HEK293 (cell line): Measurements from ENCODE around the gene CD276.

Experiments used
- CTCF ChIA-PET: fragments of 350-600 bp; formaldehyde crosslinking; extraction: SDS; loops from one replicate; lab custom pipeline; 2021; ENCODE audit warnings: antibody characterized with exemption; lab: Yijun Ruan, JAX
- POLR2A ChIA-PET: fragments of 300-600 bp; formaldehyde crosslinking; extraction: SDS; loops from one replicate; lab custom pipeline; 2020; ENCODE audit warnings: antibody characterized with exemption, inconsistent platforms; lab: Yijun Ruan, JAX
- H3K27ac ChIP-seq: fragments of 200-500 bp; sonication (Bioruptor generic); 2 replicates; pipeline ENCODE4 v1.5.1; 2014; ENCODE audit warnings: low read depth, low read length, control low read depth, inconsistent platforms; ENCODE audit errors: extremely low read depth
- H3K36me3 ChIP-seq, 2 experiments: fragments of 200-500 bp in 1 of 2; sonication (Bioruptor generic) in 1 of 2; 1 replicate in 1 of 2; 2 replicates in 1 of 2; pipeline ENCODE4 v1.5.1; 2014 to 2017; ENCODE audit warnings: inconsistent platforms in 2 of 2, low read length in 2 of 2; ENCODE audit not compliant: control insufficient read depth in 2 of 2, insufficient read depth in 1 of 2
- H3K4me1 ChIP-seq: fragments of 200-500 bp; sonication (Bioruptor generic); 2 replicates; pipeline ENCODE4 v1.5.1; 2014; ENCODE audit warnings: mild to moderate bottlenecking, low read length, inconsistent platforms; ENCODE audit not compliant: control insufficient read depth, insufficient read depth
- H3K4me3 ChIP-seq: 2 replicates; pipeline ENCODE4 v1.5.1; 2011; ENCODE audit warnings: low read depth, mild to moderate bottlenecking, control low read depth, low read length, moderate library complexity
- H3K9me3 ChIP-seq: fragments of 200-500 bp; sonication (Bioruptor generic); 2 replicates; pipeline ENCODE4 v1.5.1; 2014; ENCODE audit warnings: low read depth, low read length, inconsistent platforms; ENCODE audit not compliant: control insufficient read depth, insufficient read depth
- GLIS1 ChIP-seq: fragments of 450-650 bp; formaldehyde crosslinking; IDR thresholded peaks from 2 replicates; pipeline ENCODE4 v1.5.1; 2016; ENCODE audit warnings: missing biosample characterization, missing genetic modification characterization
- KLF7 ChIP-seq: fragments of 450-650 bp; formaldehyde crosslinking; IDR thresholded peaks from 2 replicates; pipeline ENCODE4 v1.5.1; 2016; ENCODE audit warnings: missing biosample characterization, missing genetic modification characterization, borderline replicate concordance
- PRDM4 ChIP-seq: fragments of 450-650 bp; formaldehyde crosslinking; IDR thresholded peaks from 2 replicates; pipeline ENCODE4 v1.5.1; 2017; ENCODE audit warnings: missing biosample characterization, missing genetic modification characterization
- SCRT1 ChIP-seq: fragments of 450-650 bp; formaldehyde crosslinking; IDR thresholded peaks from 2 replicates; pipeline ENCODE4 v1.5.1; 2016; ENCODE audit warnings: missing biosample characterization, missing genetic modification characterization, borderline replicate concordance
- SP2 ChIP-seq: fragments of 450-650 bp; formaldehyde crosslinking; IDR thresholded peaks from 2 replicates; pipeline ENCODE4 v1.5.1; 2016; ENCODE audit warnings: missing biosample characterization, missing genetic modification characterization
- SP7 ChIP-seq: fragments of 450-650 bp; formaldehyde crosslinking; IDR thresholded peaks from 2 replicates; pipeline ENCODE4 v1.5.1; 2016; ENCODE audit warnings: missing biosample characterization, missing genetic modification characterization
- ZBTB17 ChIP-seq: fragments of 450-650 bp; formaldehyde crosslinking; IDR thresholded peaks from 2 replicates; pipeline ENCODE4 v1.5.1; 2016; ENCODE audit warnings: missing biosample characterization, missing genetic modification characterization
- ZBTB20 ChIP-seq: fragments of 450-650 bp; formaldehyde crosslinking; IDR thresholded peaks from 2 replicates; pipeline ENCODE4 v1.5.1; 2016; ENCODE audit warnings: missing biosample characterization, missing genetic modification characterization
- ZNF10 ChIP-seq: fragments of 450-650 bp; formaldehyde crosslinking; IDR thresholded peaks from 2 replicates; pipeline ENCODE4 v1.5.1; 2017; ENCODE audit warnings: missing biosample characterization, missing genetic modification characterization
- ZNF157 ChIP-seq: fragments of 450-650 bp; formaldehyde crosslinking; IDR thresholded peaks from 2 replicates; pipeline ENCODE4 v1.5.1; 2016; ENCODE audit warnings: missing biosample characterization, missing genetic modification characterization
- ZNF16 ChIP-seq: fragments of 450-650 bp; formaldehyde crosslinking; IDR thresholded peaks from 2 replicates; pipeline ENCODE4 v1.5.1; 2016; ENCODE audit warnings: low read depth, missing biosample characterization, missing genetic modification characterization
- ZNF2 ChIP-seq: fragments of 450-650 bp; formaldehyde crosslinking; IDR thresholded peaks from 2 replicates; pipeline ENCODE4 v1.5.1; 2016; ENCODE audit warnings: missing biosample characterization, missing genetic modification characterization
- ZNF239 ChIP-seq: fragments of 450-650 bp; formaldehyde crosslinking; IDR thresholded peaks from 2 replicates; pipeline ENCODE4 v1.5.1; 2016; ENCODE audit warnings: missing biosample characterization, missing genetic modification characterization
- ZNF292 ChIP-seq: fragments of 450-650 bp; formaldehyde crosslinking; IDR thresholded peaks from 2 replicates; pipeline ENCODE4 v1.5.1; 2016; ENCODE audit warnings: low read depth, missing biosample characterization, missing genetic modification characterization, borderline replicate concordance
- ZNF341 ChIP-seq: fragments of 450-650 bp; formaldehyde crosslinking; IDR thresholded peaks from 2 replicates; pipeline ENCODE4; 2016; ENCODE audit warnings: low read depth, missing biosample characterization, missing genetic modification characterization
- ZNF571 ChIP-seq: fragments of 450-650 bp; formaldehyde crosslinking; IDR thresholded peaks from 2 replicates; pipeline ENCODE4 v1.5.0; 2017; ENCODE audit warnings: missing biosample characterization, missing genetic modification characterization
- ZNF600 ChIP-seq: fragments of 450-650 bp; formaldehyde crosslinking; IDR thresholded peaks from 2 replicates; pipeline ENCODE4 v1.5.1; 2016; ENCODE audit warnings: missing biosample characterization, missing genetic modification characterization
- ZNF658 ChIP-seq: fragments of 450-650 bp; formaldehyde crosslinking; IDR thresholded peaks from 2 replicates; pipeline ENCODE4; 2016; ENCODE audit warnings: missing biosample characterization, missing genetic modification characterization
- ZNF701 ChIP-seq: fragments of 450-650 bp; formaldehyde crosslinking; IDR thresholded peaks from 2 replicates; pipeline ENCODE4 v1.5.1; 2016; ENCODE audit warnings: missing biosample characterization, missing genetic modification characterization
- ZNF785 ChIP-seq: fragments of 450-650 bp; formaldehyde crosslinking; IDR thresholded peaks from 2 replicates; pipeline ENCODE4 v1.5.1; 2016; ENCODE audit warnings: missing biosample characterization, missing genetic modification characterization
- ZNF792 ChIP-seq: fragments of 450-650 bp; formaldehyde crosslinking; IDR thresholded peaks from 2 replicates; pipeline ENCODE4 v1.5.1; 2016; ENCODE audit warnings: missing biosample characterization, missing genetic modification characterization
- ZSCAN30 ChIP-seq: fragments of 450-650 bp; IDR thresholded peaks from 2 replicates; pipeline ENCODE4 v1.5.1; 2018; ENCODE audit warnings: missing biosample characterization, mild to moderate bottlenecking, missing genetic modification characterization, moderate library complexity
- TF ChIP-seq, protein P1 (sequence below): fragments of 450-650 bp; formaldehyde crosslinking; IDR thresholded peaks from 2 replicates; pipeline ENCODE4 v1.5.1; 2016; ENCODE audit warnings: missing biosample characterization, missing genetic modification characterization
- TF ChIP-seq, protein P2 (sequence below): fragments of 450-650 bp; IDR thresholded peaks from 2 replicates; pipeline ENCODE4 v1.5.1; 2018; ENCODE audit warnings: missing biosample characterization, mild to moderate bottlenecking, missing genetic modification characterization
- TF ChIP-seq, protein P3 (sequence below): fragments of 450-650 bp; formaldehyde crosslinking; IDR thresholded peaks from 2 replicates; pipeline ENCODE4 v1.5.1; 2017; ENCODE audit warnings: missing biosample characterization, missing genetic modification characterization
- TF ChIP-seq, protein P4 (sequence below): fragments of 450-650 bp; formaldehyde crosslinking; IDR thresholded peaks from 2 replicates; pipeline ENCODE4 v1.5.1; 2016; ENCODE audit warnings: missing biosample characterization, missing genetic modification characterization, borderline replicate concordance

CD276 gene

GRCh38 chr15:73700041-73700842, 16.1 kb downstream of the CD276 start:
- H3K27ac ChIP-seq, result no peak overlapping the region
- H3K4me1 ChIP-seq, result peaks cover 9% of the 10 kb centered on the region
- CTCF ChIA-PET, result interaction anchor here (0.5 to 16.7 kb wide), 57 partner anchors 9 to 1103 kb away, joined by 3 to 543 read pairs (median 6); partner anchors contain the start of genes CD276 and NPTN
- no peak overlapping the region for H3K4me3 ChIP-seq
- POLR2A ChIA-PET, result interaction anchor here (0.9 to 1.3 kb wide), 3 partner anchors 9 to 139 kb away, joined by 3 to 4 read pairs (median 4); no protein-coding TSS in a partner anchor
- H3K9me3 ChIP-seq, result no peaks in the 10 kb centered on the region
- H3K36me3 ChIP-seq, result peaks cover 15 to 52% of the 10 kb centered on the region in 2 experiments
- TF ChIP-seq, protein P1, sequence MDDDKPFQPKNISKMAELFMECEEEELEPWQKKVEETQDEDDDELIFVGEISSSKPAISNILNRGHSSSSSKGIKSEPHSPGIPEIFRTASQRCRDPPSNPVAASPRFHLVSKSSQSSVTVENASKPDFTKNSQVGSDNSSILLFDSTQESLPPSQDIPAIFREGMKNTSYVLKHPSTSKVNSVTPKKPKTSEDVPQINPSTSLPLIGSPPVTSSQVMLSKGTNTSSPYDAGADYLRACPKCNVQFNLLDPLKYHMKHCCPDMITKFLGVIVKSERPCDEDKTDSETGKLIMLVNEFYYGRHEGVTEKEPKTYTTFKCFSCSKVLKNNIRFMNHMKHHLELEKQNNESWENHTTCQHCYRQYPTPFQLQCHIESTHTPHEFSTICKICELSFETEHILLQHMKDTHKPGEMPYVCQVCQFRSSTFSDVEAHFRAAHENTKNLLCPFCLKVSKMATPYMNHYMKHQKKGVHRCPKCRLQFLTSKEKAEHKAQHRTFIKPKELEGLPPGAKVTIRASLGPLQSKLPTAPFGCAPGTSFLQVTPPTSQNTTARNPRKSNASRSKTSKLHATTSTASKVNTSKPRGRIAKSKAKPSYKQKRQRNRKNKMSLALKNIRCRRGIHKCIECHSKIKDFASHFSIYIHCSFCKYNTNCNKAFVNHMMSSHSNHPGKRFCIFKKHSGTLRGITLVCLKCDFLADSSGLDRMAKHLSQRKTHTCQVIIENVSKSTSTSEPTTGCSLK, result no peak
- TF ChIP-seq ZNF16 (tag by site-specific recombination) (no peak), ZNF10 (tag by site-specific recombination) (no peak), ZNF292 (tag by site-specific recombination) (no peak), ZNF600 (tag by site-specific recombination) (peak; percentile 58; the same call in 1 of the 2 replicates), ZNF701 (no peak), ZNF157 (tag by site-specific recombination) (no peak), ZNF785 (tag by site-specific recombination) (no peak), ZNF658 (tag by site-specific recombination) (no peak), ZSCAN30 (tag by site-specific recombination) (no peak), ZBTB20 (no peak), ZNF571 (no peak), ZBTB17 (tag by site-specific recombination) (peak; percentile 73), ZNF341 (no peak), SCRT1 (no peak), SP2 (tag by site-specific recombination) (no peak), ZNF2 (peak; percentile 71; the same call in 1 of the 2 replicates), GLIS1 (tag by site-specific recombination) (0 out of 2 replicates have a peak, but pooled peaks have one; percentile 18), PRDM4 (tag by site-specific recombination) (no peak), SP7 (tag by site-specific recombination) (peak; percentile 33; the same call in 1 of the 2 replicates), ZNF792 (tag by site-specific recombination) (no peak), ZNF239 (tag by site-specific recombination) (no peak), KLF7 (tag by site-specific recombination) (no peak)
- TF ChIP-seq, protein P2, sequence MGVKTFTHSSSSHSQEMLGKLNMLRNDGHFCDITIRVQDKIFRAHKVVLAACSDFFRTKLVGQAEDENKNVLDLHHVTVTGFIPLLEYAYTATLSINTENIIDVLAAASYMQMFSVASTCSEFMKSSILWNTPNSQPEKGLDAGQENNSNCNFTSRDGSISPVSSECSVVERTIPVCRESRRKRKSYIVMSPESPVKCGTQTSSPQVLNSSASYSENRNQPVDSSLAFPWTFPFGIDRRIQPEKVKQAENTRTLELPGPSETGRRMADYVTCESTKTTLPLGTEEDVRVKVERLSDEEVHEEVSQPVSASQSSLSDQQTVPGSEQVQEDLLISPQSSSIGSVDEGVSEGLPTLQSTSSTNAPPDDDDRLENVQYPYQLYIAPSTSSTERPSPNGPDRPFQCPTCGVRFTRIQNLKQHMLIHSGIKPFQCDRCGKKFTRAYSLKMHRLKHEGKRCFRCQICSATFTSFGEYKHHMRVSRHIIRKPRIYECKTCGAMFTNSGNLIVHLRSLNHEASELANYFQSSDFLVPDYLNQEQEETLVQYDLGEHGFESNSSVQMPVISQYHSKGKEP (tag by site-specific recombination), result no peak
- TF ChIP-seq, protein P3, sequence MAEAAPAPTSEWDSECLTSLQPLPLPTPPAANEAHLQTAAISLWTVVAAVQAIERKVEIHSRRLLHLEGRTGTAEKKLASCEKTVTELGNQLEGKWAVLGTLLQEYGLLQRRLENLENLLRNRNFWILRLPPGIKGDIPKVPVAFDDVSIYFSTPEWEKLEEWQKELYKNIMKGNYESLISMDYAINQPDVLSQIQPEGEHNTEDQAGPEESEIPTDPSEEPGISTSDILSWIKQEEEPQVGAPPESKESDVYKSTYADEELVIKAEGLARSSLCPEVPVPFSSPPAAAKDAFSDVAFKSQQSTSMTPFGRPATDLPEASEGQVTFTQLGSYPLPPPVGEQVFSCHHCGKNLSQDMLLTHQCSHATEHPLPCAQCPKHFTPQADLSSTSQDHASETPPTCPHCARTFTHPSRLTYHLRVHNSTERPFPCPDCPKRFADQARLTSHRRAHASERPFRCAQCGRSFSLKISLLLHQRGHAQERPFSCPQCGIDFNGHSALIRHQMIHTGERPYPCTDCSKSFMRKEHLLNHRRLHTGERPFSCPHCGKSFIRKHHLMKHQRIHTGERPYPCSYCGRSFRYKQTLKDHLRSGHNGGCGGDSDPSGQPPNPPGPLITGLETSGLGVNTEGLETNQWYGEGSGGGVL (tag by site-specific recombination), result no peak
- TF ChIP-seq, protein P4, sequence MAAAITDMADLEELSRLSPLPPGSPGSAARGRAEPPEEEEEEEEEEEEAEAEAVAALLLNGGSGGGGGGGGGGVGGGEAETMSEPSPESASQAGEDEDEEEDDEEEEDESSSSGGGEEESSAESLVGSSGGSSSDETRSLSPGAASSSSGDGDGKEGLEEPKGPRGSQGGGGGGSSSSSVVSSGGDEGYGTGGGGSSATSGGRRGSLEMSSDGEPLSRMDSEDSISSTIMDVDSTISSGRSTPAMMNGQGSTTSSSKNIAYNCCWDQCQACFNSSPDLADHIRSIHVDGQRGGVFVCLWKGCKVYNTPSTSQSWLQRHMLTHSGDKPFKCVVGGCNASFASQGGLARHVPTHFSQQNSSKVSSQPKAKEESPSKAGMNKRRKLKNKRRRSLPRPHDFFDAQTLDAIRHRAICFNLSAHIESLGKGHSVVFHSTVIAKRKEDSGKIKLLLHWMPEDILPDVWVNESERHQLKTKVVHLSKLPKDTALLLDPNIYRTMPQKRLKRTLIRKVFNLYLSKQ (tag by site-specific recombination), result no peak
